ENCODE data around the gene MORN5.

The MORN5 gene

GRCh38 chr9:122228191-122228567 lies 68.5 kb downstream of the MORN5 start:
- H3K4me2 ChIP-seq (ENCODE audit: low read length) = peak overlapping the region; percentile 84
- H3K9ac ChIP-seq (ENCODE audit: low read depth, low read length) = no peak overlapping the region
- no peaks in the 10 kb centered on the region for H3K9me3 ChIP-seq (replicated peaks; ENCODE audit: low read length)
- H3K27me3 ChIP-seq (ENCODE audit: control insufficient read depth, insufficient read depth, low read length) = peaks cover 83% of the 10 kb centered on the region
- H3K4me3 ChIP-seq (ENCODE audit: low read length) = peak overlapping the region; percentile 67
- H3K4me1 ChIP-seq (ENCODE audit: control insufficient read depth, insufficient read depth, low read length) = peaks cover 5% of the 10 kb centered on the region
- no peaks in the 10 kb centered on the region for H3K36me3 ChIP-seq (ENCODE audit: insufficient read depth, low read length)

- Histone ChIP-seq H3K4me3 (ENCODE audit: low read length) (peak within 1 kb of the TSS; percentile 67), H3K9me3 (replicated peaks; ENCODE audit: low read length) (no peaks in the 10 kb centered on the region), H3K4me2 (ENCODE audit: low read length) (peak within 1 kb of the TSS; percentile 84), H3K4me1 (ENCODE audit: control insufficient read depth, insufficient read depth, low read length) (peaks cover 5% of the 10 kb centered on the region), H3K27me3 (ENCODE audit: control insufficient read depth, insufficient read depth, low read length) (peaks cover 83% of the 10 kb centered on the region), H3K9ac (ENCODE audit: low read depth, low read length) (no peak within 1 kb of the TSS), H3K36me3 (ENCODE audit: insufficient read depth, low read length) (no peaks in the 10 kb centered on the region)
These were observed 69.1 kb downstream of the MORN5 start, which contains the start of gene LHX6 for GRCh38 chr9:122228568-122229484. LHX6 (minus strand) TSS chr9:122228957; CDS start chr9:122228740, 217 bp downstream.

- H3K4me1 ChIP-seq (ENCODE audit: control insufficient read depth, insufficient read depth, low read length) = peaks cover 5% of the 10 kb centered on the region
- no peak overlapping the region for H3K4me3 ChIP-seq (ENCODE audit: low read length)
- peaks cover 83% of the 10 kb centered on the region for H3K27me3 ChIP-seq (ENCODE audit: control insufficient read depth, insufficient read depth, low read length)
- no peak overlapping the region for H3K4me2 ChIP-seq (ENCODE audit: low read length)
- H3K9ac ChIP-seq (ENCODE audit: low read depth, low read length) = no peak overlapping the region
- no peaks in the 10 kb centered on the region for H3K36me3 ChIP-seq (ENCODE audit: insufficient read depth, low read length)
- H3K9me3 ChIP-seq (replicated peaks; ENCODE audit: low read length) = no peaks in the 10 kb centered on the region
These were observed 69.8 kb downstream of the MORN5 start for GRCh38 chr9:122229485-122229837.

GRCh38 chr9:122232796-122233306 lies 73.1 kb downstream of the MORN5 start:
- no peak overlapping the region for H3K9ac ChIP-seq (ENCODE audit: low read depth, low read length)
- H3K27me3 ChIP-seq (ENCODE audit: control insufficient read depth, insufficient read depth, low read length) = peaks cover 56% of the 10 kb centered on the region
- no peak overlapping the region for H3K4me2 ChIP-seq (ENCODE audit: low read length)
- H3K4me3 ChIP-seq (ENCODE audit: low read length) = no peak overlapping the region
- no peaks in the 10 kb centered on the region for H3K36me3 ChIP-seq (ENCODE audit: insufficient read depth, low read length)
- peaks cover 5% of the 10 kb centered on the region for H3K4me1 ChIP-seq (ENCODE audit: control insufficient read depth, insufficient read depth, low read length)
- H3K9me3 ChIP-seq (replicated peaks; ENCODE audit: low read length) = no peaks in the 10 kb centered on the region

GRCh38 chr9:122234022-122234748 lies 74.5 kb downstream of the MORN5 start:
- H3K9me3 ChIP-seq (replicated peaks; ENCODE audit: low read length) = no peaks in the 10 kb centered on the region
- H3K36me3 ChIP-seq (ENCODE audit: insufficient read depth, low read length) = peaks cover 5% of the 10 kb centered on the region
- no peak overlapping the region for H3K4me2 ChIP-seq (ENCODE audit: low read length)
- H3K27me3 ChIP-seq (ENCODE audit: control insufficient read depth, insufficient read depth, low read length) = peaks cover 46% of the 10 kb centered on the region
- no peak overlapping the region for H3K4me3 ChIP-seq (ENCODE audit: low read length)
- peaks cover 2% of the 10 kb centered on the region for H3K4me1 ChIP-seq (ENCODE audit: control insufficient read depth, insufficient read depth, low read length)
- no peak overlapping the region for H3K9ac ChIP-seq (ENCODE audit: low read depth, low read length)

- Histone ChIP-seq H3K9me3 (replicated peaks; ENCODE audit: low read length) (no peaks in the 10 kb centered on the region), H3K27me3 (ENCODE audit: control insufficient read depth, insufficient read depth, low read length) (peaks cover 21% of the 10 kb centered on the region), H3K4me2 (ENCODE audit: low read length) (no peak overlapping the region), H3K9ac (ENCODE audit: low read depth, low read length) (no peak overlapping the region), H3K4me1 (ENCODE audit: control insufficient read depth, insufficient read depth, low read length) (no peaks in the 10 kb centered on the region), H3K36me3 (ENCODE audit: insufficient read depth, low read length) (peaks cover 25% of the 10 kb centered on the region), H3K4me3 (ENCODE audit: low read length) (no peak overlapping the region)
These were observed 77.0 kb downstream of the MORN5 start for GRCh38 chr9:122236681-122237080.

GRCh38 chr9:122239722-122240121 lies 80.0 kb downstream of the MORN5 start:
- peaks cover 52% of the 10 kb centered on the region for H3K36me3 ChIP-seq (ENCODE audit: insufficient read depth, low read length)

GRCh38 chr9:122244349-122244748 lies 84.6 kb downstream of the MORN5 start:
- H3K9ac ChIP-seq (ENCODE audit: low read depth, low read length) = no peak overlapping the region
- H3K4me1 ChIP-seq (ENCODE audit: control insufficient read depth, insufficient read depth, low read length) = no peaks in the 10 kb centered on the region
- H3K27me3 ChIP-seq (ENCODE audit: control insufficient read depth, insufficient read depth, low read length) = no peaks in the 10 kb centered on the region
- no peaks in the 10 kb centered on the region for H3K9me3 ChIP-seq (replicated peaks; ENCODE audit: low read length)
- no peak overlapping the region for H3K4me3 ChIP-seq (ENCODE audit: low read length)
- no peak overlapping the region for H3K4me2 ChIP-seq (ENCODE audit: low read length)
- H3K36me3 ChIP-seq (ENCODE audit: insufficient read depth, low read length) = peaks cover 79% of the 10 kb centered on the region

More at GRCh38 chr9:122239722-122240121, 80.0 kb downstream of the MORN5 start:
- Histone ChIP-seq H3K9me3 (replicated peaks; ENCODE audit: low read length) (no peaks in the 10 kb centered on the region), H3K4me3 (ENCODE audit: low read length) (no peak overlapping the region), H3K9ac (ENCODE audit: low read depth, low read length) (no peak overlapping the region), H3K4me1 (ENCODE audit: control insufficient read depth, insufficient read depth, low read length) (no peaks in the 10 kb centered on the region), H3K4me2 (ENCODE audit: low read length) (no peak overlapping the region), H3K27me3 (ENCODE audit: control insufficient read depth, insufficient read depth, low read length) (no peaks in the 10 kb centered on the region)

GRCh38 chr9:122246666-122247065 lies 87.0 kb downstream of the MORN5 start:
- no peak overlapping the region for H3K4me3 ChIP-seq (ENCODE audit: low read length)
- H3K36me3 ChIP-seq (ENCODE audit: insufficient read depth, low read length) = peaks cover 79% of the 10 kb centered on the region
- H3K9ac ChIP-seq (ENCODE audit: low read depth, low read length) = no peak overlapping the region
- no peaks in the 10 kb centered on the region for H3K4me1 ChIP-seq (ENCODE audit: control insufficient read depth, insufficient read depth, low read length)
- no peak overlapping the region for H3K4me2 ChIP-seq (ENCODE audit: low read length)
- no peaks in the 10 kb centered on the region for H3K9me3 ChIP-seq (replicated peaks; ENCODE audit: low read length)
- H3K27me3 ChIP-seq (ENCODE audit: control insufficient read depth, insufficient read depth, low read length) = no peaks in the 10 kb centered on the region

GRCh38 chr9:122248448-122248865 lies 88.7 kb downstream of the MORN5 start:
- no peak overlapping the region for H3K4me2 ChIP-seq (ENCODE audit: low read length)
- H3K36me3 ChIP-seq (ENCODE audit: insufficient read depth, low read length) = peaks cover 76% of the 10 kb centered on the region
- no peaks in the 10 kb centered on the region for H3K4me1 ChIP-seq (ENCODE audit: control insufficient read depth, insufficient read depth, low read length)
- H3K27me3 ChIP-seq (ENCODE audit: control insufficient read depth, insufficient read depth, low read length) = no peaks in the 10 kb centered on the region
- no peaks in the 10 kb centered on the region for H3K9me3 ChIP-seq (replicated peaks; ENCODE audit: low read length)
- no peak overlapping the region for H3K4me3 ChIP-seq (ENCODE audit: low read length)
- H3K9ac ChIP-seq (ENCODE audit: low read depth, low read length) = no peak overlapping the region
